ENCODE measurements around the gene NBPF19.
"Not testable (repeated sequence)": the region's sequence is repeated elsewhere in the genome, so short reads cannot be mapped to it uniquely, and the experiment has no call there.

GRCh38 chr1:149561806-149562205 is 87.0 kb downstream of the NBPF19 start:
- TF ChIP-seq POLR2AphosphoS5, POLR2A, TAF1 (IDR thresholded peaks at IDR 0.05; ENCODE audit: low read depth, low read length): not testable (repeated sequence)
